Neural progenitor cell (in vitro differentiated cells): ENCODE measurements around the gene SLAMF9. TPM values are rescaled to one million over a fixed set of nuclear protein-coding genes. Genes with fewer than 3 reads are reported as not detected.

Experiments
- DNase-seq: peaks from one replicate; pipeline ENCODE4 v3.0.0-alpha.2; 2016; ENCODE audit warnings: low spot score
- H2AFZ ChIP-seq: fragments of 200-600 bp; sonication (generic); replicated peaks from 2 replicates; pipeline ENCODE4 v1.6.1; 2016; ENCODE audit warnings: antibody characterized with exemption
- H3F3A ChIP-seq: fragments of 200-600 bp; sonication (generic); 2 replicates; pipeline ENCODE4 v1.6.1; 2016; ENCODE audit warnings: antibody characterized with exemption, low read depth
- H3K27ac ChIP-seq: fragments of 200-600 bp; sonication (generic); 2 replicates; pipeline ENCODE4 v1.5.1; 2016; ENCODE audit warnings: mild to moderate bottlenecking
- H3K27me3 ChIP-seq: fragments of 200-600 bp; sonication (generic); 2 replicates; pipeline ENCODE4 v1.6.1; 2016; ENCODE audit warnings: mild to moderate bottlenecking, moderate library complexity
- H3K36me3 ChIP-seq: fragments of 200-600 bp; sonication (generic); 2 replicates; pipeline ENCODE4 v1.5.1; 2016
- H3K4me1 ChIP-seq: fragments of 200-600 bp; sonication (generic); 2 replicates; pipeline ENCODE4 v1.6.1; 2016; ENCODE audit warnings: mixed run types
- H3K4me2 ChIP-seq: fragments of 200-600 bp; sonication (generic); 2 replicates; pipeline ENCODE4 v1.6.1; 2016
- H3K4me3 ChIP-seq: fragments of 200-600 bp; sonication (generic); 2 replicates; pipeline ENCODE4 v1.5.1; 2016
- H3K79me2 ChIP-seq: fragments of 200-600 bp; sonication (generic); 2 replicates; pipeline ENCODE4 v1.6.1; 2016; ENCODE audit warnings: low read depth
- H3K9ac ChIP-seq: fragments of 200-600 bp; sonication (generic); 2 replicates; pipeline ENCODE4 v1.6.1; 2016
- H3K9me3 ChIP-seq: fragments of 200-600 bp; sonication (generic); 2 replicates; pipeline ENCODE4 v1.5.1; 2016; ENCODE audit warnings: low read depth
- H4K20me1 ChIP-seq: fragments of 200-600 bp; sonication (generic); 2 replicates; pipeline ENCODE4 v1.6.1; 2016; ENCODE audit warnings: low read depth
- H3K27ac Mint-ChIP-seq: 3 replicates; pipeline ENCODE4 v1.8.0; 2021; ENCODE audit warnings: mixed read lengths
- H3K27me3 Mint-ChIP-seq: 2 replicates; pipeline ENCODE4 v1.8.0; 2022; ENCODE audit warnings: low read depth, mild to moderate bottlenecking, inconsistent platforms, moderate library complexity, mixed read lengths; ENCODE audit not compliant: insufficient read depth
- H3K36me3 Mint-ChIP-seq: 3 replicates; pipeline ENCODE4 v1.8.0; 2021; ENCODE audit warnings: mixed read lengths
- H3K4me1 Mint-ChIP-seq: 3 replicates; pipeline ENCODE4 v1.8.0; 2021; ENCODE audit warnings: mixed read lengths
- H3K4me3 Mint-ChIP-seq: 3 replicates; pipeline ENCODE4 v1.8.0; 2021; ENCODE audit warnings: mild to moderate bottlenecking, moderate library complexity, mixed read lengths
- H3K9me3 Mint-ChIP-seq: 3 replicates; pipeline ENCODE4 v1.8.0; 2020; ENCODE audit warnings: mixed read lengths
- CTCF ChIP-seq: fragments of 200-600 bp; sonication (generic); IDR thresholded peaks from 2 replicates; pipeline ENCODE4 v1.5.1; 2017; ENCODE audit warnings: antibody characterized with exemption, mild to moderate bottlenecking
- EZH2 ChIP-seq: fragments of 200-600 bp; sonication (generic); IDR thresholded peaks from 2 replicates; pipeline ENCODE4 v1.6.1; 2017; ENCODE audit warnings: antibody characterized with exemption, mild to moderate bottlenecking, moderate library complexity
- EZH2phosphoT487 ChIP-seq: fragments of 200-600 bp; sonication (generic); IDR thresholded peaks from 2 replicates; pipeline ENCODE4 v1.6.1; 2017; ENCODE audit warnings: antibody characterized with exemption
- total RNA-seq: library from RNA; depleted of rRNA; stranded (reverse); fragments of >200 nt; gene quantifications from 2 replicates; pipeline ENCODE4 v1.2.3, GENCODE V29; 2015; ENCODE audit warnings: low replicate concordance

The SLAMF9 gene
- total RNA-seq, 1 donor from 2014 or later, result not detected

- Histone ChIP-seq H3K27ac (no peak overlapping the region), H3K9ac (no peak overlapping the region), H3K36me3 (no peaks in the 10 kb centered on the region), H3K79me2 (no peaks in the 10 kb centered on the region), H4K20me1 (no peaks in the 10 kb centered on the region), H3K4me2 (no peak overlapping the region), H2AFZ (no peak overlapping the region), H3F3A (no peaks in the 10 kb centered on the region), H3K4me1 (peaks cover 15% of the 10 kb centered on the region), H3K4me3 (no peak overlapping the region), H3K27me3 (peaks cover 28% of the 10 kb centered on the region), H3K9me3 (no peaks in the 10 kb centered on the region)
- Mint-ChIP-seq H3K27me3 (peaks cover 8% of the 10 kb centered on the region), H3K4me3 (no peak overlapping the region), H3K27ac (no peak overlapping the region), H3K36me3 (peaks cover 13% of the 10 kb centered on the region), H3K9me3 (no peaks in the 10 kb centered on the region), H3K4me1 (peaks cover 33% of the 10 kb centered on the region)
- no peak for TF ChIP-seq CTCF
- TF ChIP-seq EZH2, result no peak
- TF ChIP-seq EZH2phosphoT487, result no peak
- DNase-seq, result no peak
These were observed 26.7 kb downstream of the SLAMF9 start for GRCh38 chr1:159927211-159927848.

- Mint-ChIP-seq H3K27me3 (peaks cover 8% of the 10 kb centered on the region), H3K36me3 (peaks cover 10% of the 10 kb centered on the region), H3K4me3 (peak overlapping the region; percentile 90), H3K27ac (peak overlapping the region; percentile 53), H3K9me3 (no peaks in the 10 kb centered on the region), H3K4me1 (peaks cover 36% of the 10 kb centered on the region)
- TF ChIP-seq CTCF (no peak), EZH2phosphoT487 (no peak), EZH2 (no peak)
- Histone ChIP-seq H4K20me1 (no peaks in the 10 kb centered on the region), H3K27ac (no peak overlapping the region), H3K27me3 (peaks cover 28% of the 10 kb centered on the region), H3K9ac (no peak overlapping the region), H3K4me1 (peaks cover 15% of the 10 kb centered on the region), H3K9me3 (no peaks in the 10 kb centered on the region), H3K4me3 (peak overlapping the region; percentile 50), H2AFZ (peak overlapping the region; percentile 23), H3K79me2 (no peaks in the 10 kb centered on the region), H3K4me2 (peak overlapping the region; percentile 82), H3K36me3 (no peaks in the 10 kb centered on the region), H3F3A (no peaks in the 10 kb centered on the region)
- DNase-seq, result no peak
These were observed 28.3 kb downstream of the SLAMF9 start for GRCh38 chr1:159925719-159926078.

- Mint-ChIP-seq H3K27me3 (peaks cover 8% of the 10 kb centered on the region), H3K4me3 (peak within 1 kb of the TSS; percentile 90), H3K4me1 (peaks cover 36% of the 10 kb centered on the region), H3K27ac (peak within 1 kb of the TSS; percentile 57), H3K9me3 (no peaks in the 10 kb centered on the region), H3K36me3 (peaks cover 10% of the 10 kb centered on the region)
- peak within 1 kb of the TSS; percentile 23 for H2AFZ ChIP-seq
- H4K20me1 ChIP-seq, result no peaks in the 10 kb centered on the region
- no peak within 1 kb of the TSS for H3K9ac ChIP-seq
- DNase-seq, result peak; percentile 91
- H3K27ac ChIP-seq, result no peak within 1 kb of the TSS
- H3K9me3 ChIP-seq, result no peaks in the 10 kb centered on the region
- H3K27me3 ChIP-seq, result peaks cover 28% of the 10 kb centered on the region
- H3K4me3 ChIP-seq, result peak within 1 kb of the TSS; percentile 50
- peak; percentile 78 for TF ChIP-seq EZH2
- no peak for TF ChIP-seq CTCF
- TF ChIP-seq EZH2phosphoT487, result peak; percentile 49
- peaks cover 15% of the 10 kb centered on the region for H3K4me1 ChIP-seq
- H3K4me2 ChIP-seq, result peak within 1 kb of the TSS; percentile 82
- H3F3A ChIP-seq, result no peaks in the 10 kb centered on the region
- H3K79me2 ChIP-seq, result no peaks in the 10 kb centered on the region
- H3K36me3 ChIP-seq, result no peaks in the 10 kb centered on the region
These were observed 29.0 kb downstream of the SLAMF9 start, which contains the start of gene TAGLN2 for GRCh38 chr1:159924791-159925718. TSS of gene TAGLN2 (minus strand) at chr1:159925507. CDS start at chr1:159920509, 4,998 bp downstream.
